GM18520 (cell line): Measurements from ENCODE around the gene PSMA3.
"Not testable (repeated sequence)": the region's sequence is repeated elsewhere in the genome, so short reads cannot be mapped to it uniquely, and the experiment has no call there.

Experiments
- ATAC-seq: cut with Tn5 transposase; IDR thresholded peaks from one replicate; pipeline ENCODE4 v1.9.1; 2021; ENCODE audit not compliant: unreplicated experiment

The PSMA3 gene

GRCh38 chr14:58244556-58245387 lies at the start of gene PSMA3:
Gene PSMA3, plus strand, starts transcription at chr14:58244843. Its CDS starts 78 bp downstream, at chr14:58244921.
- ATAC-seq, result peak; percentile 83

GRCh38 chr14:58196198-58196597 lies 48.4 kb upstream of the PSMA3 start:
- ATAC-seq, result no peak

- ATAC-seq, result no peak
Measured at GRCh38 chr14:58198086-58198485, 46.6 kb upstream of the PSMA3 start.

- ATAC-seq, result peak; percentile 87
Measured at GRCh38 chr14:58199726-58200479, 44.7 kb upstream of the PSMA3 start, which contains the start of gene ACTR10. Gene ACTR10, plus strand, starts transcription at chr14:58200149. Its CDS starts 69 bp downstream, at chr14:58200218.

GRCh38 chr14:58200480-58200841 lies 44.2 kb upstream of the PSMA3 start:
- ATAC-seq, result no peak

- no peak for ATAC-seq
Measured at GRCh38 chr14:58200846-58201245, 43.8 kb upstream of the PSMA3 start.

- no peak for ATAC-seq
Measured at GRCh38 chr14:58213176-58213575, 31.5 kb upstream of the PSMA3 start.

GRCh38 chr14:58215191-58215914 lies 29.3 kb upstream of the PSMA3 start:
- ATAC-seq, result no peak

GRCh38 chr14:58216544-58216943 lies 28.1 kb upstream of the PSMA3 start:
- no peak for ATAC-seq

- no peak for ATAC-seq
Measured at GRCh38 chr14:58227096-58227819, 17.4 kb upstream of the PSMA3 start.

GRCh38 chr14:58238252-58239243 lies 6.1 kb upstream of the PSMA3 start:
- no peak for ATAC-seq

- no peak for ATAC-seq
Measured at GRCh38 chr14:58239244-58240195, 5.1 kb upstream of the PSMA3 start.

GRCh38 chr14:58243790-58244555 lies 670 bp upstream of the PSMA3 start:
- peak; percentile 17 for ATAC-seq

GRCh38 chr14:58245562-58245961 lies 919 bp downstream of the PSMA3 start:
- ATAC-seq, result no peak

- no peak for ATAC-seq
Measured at GRCh38 chr14:58249611-58250010, 5.0 kb downstream of the PSMA3 start.

GRCh38 chr14:58258156-58258555 lies 13.5 kb downstream of the PSMA3 start:
- ATAC-seq, result no peak

GRCh38 chr14:58262005-58262404 lies 17.4 kb downstream of the PSMA3 start:
- not testable (repeated sequence) for ATAC-seq

- no peak for ATAC-seq
Measured at GRCh38 chr14:58265401-58265800, 20.8 kb downstream of the PSMA3 start.
